ENCODE measurements around the gene ETFDH.
"Not testable (repeated sequence)": the region's sequence is repeated elsewhere in the genome, so short reads cannot be mapped to it uniquely, and the experiment has no call there.

ETFDH gene

GRCh38 chr4:158671915-158672806, at the start of gene ETFDH:
Gene ETFDH, plus strand, starts transcription at chr4:158672296. Its CDS starts 161 bp downstream, at chr4:158672457.
- peak; percentile 97 for DNase-seq (ENCODE audit: low read depth)

- DNase-seq (ENCODE audit: low read depth), result no peak
These were observed 47.1 kb upstream of the ETFDH start for GRCh38 chr4:158624889-158625478.

- no peak for DNase-seq (ENCODE audit: low read depth)
These were observed 46.6 kb upstream of the ETFDH start for GRCh38 chr4:158625544-158625943.

GRCh38 chr4:158630893-158631292, 41.2 kb upstream of the ETFDH start:
- no peak for DNase-seq (ENCODE audit: low read depth)

GRCh38 chr4:158636619-158637018, 35.5 kb upstream of the ETFDH start:
- DNase-seq (ENCODE audit: low read depth), result no peak

- no peak for DNase-seq (ENCODE audit: low read depth)
These were observed 27.7 kb upstream of the ETFDH start for GRCh38 chr4:158644356-158644755.

GRCh38 chr4:158644760-158645159, 27.3 kb upstream of the ETFDH start:
- no peak for DNase-seq (ENCODE audit: low read depth)

GRCh38 chr4:158649111-158649680, 22.9 kb upstream of the ETFDH start:
- no peak for DNase-seq (ENCODE audit: low read depth)

GRCh38 chr4:158652920-158653319, 19.2 kb upstream of the ETFDH start:
- DNase-seq (ENCODE audit: low read depth), result no peak

GRCh38 chr4:158656439-158656838, 15.7 kb upstream of the ETFDH start:
- DNase-seq (ENCODE audit: low read depth), result no peak

GRCh38 chr4:158657291-158657690, 14.8 kb upstream of the ETFDH start:
- DNase-seq (ENCODE audit: low read depth), result no peak

GRCh38 chr4:158663255-158663654, 8.8 kb upstream of the ETFDH start:
- not testable (repeated sequence) for DNase-seq (ENCODE audit: low read depth)

GRCh38 chr4:158663707-158664625, 8.1 kb upstream of the ETFDH start:
- not testable (repeated sequence) for DNase-seq (ENCODE audit: low read depth)

- DNase-seq (ENCODE audit: low read depth), result no peak
These were observed 7.3 kb upstream of the ETFDH start for GRCh38 chr4:158664806-158665205.

- no peak for DNase-seq (ENCODE audit: low read depth)
These were observed 5.2 kb upstream of the ETFDH start for GRCh38 chr4:158666892-158667291.

GRCh38 chr4:158667651-158668198, 4.4 kb upstream of the ETFDH start:
- DNase-seq (ENCODE audit: low read depth), result no peak

GRCh38 chr4:158669310-158669709, 2.8 kb upstream of the ETFDH start:
- no peak for DNase-seq (ENCODE audit: low read depth)

GRCh38 chr4:158670975-158671664, 976 bp upstream of the ETFDH start:
- DNase-seq (ENCODE audit: low read depth), result peak; percentile 50

GRCh38 chr4:158671665-158671914, 506 bp upstream of the ETFDH start, which contains the start of gene C4orf46:
Gene C4orf46, minus strand, starts transcription at chr4:158671887. Its CDS starts 86 bp downstream, at chr4:158671801.
- no peak for DNase-seq (ENCODE audit: low read depth)

- DNase-seq (ENCODE audit: low read depth), result no peak
These were observed 1.5 kb downstream of the ETFDH start for GRCh38 chr4:158673633-158674032.

- no peak for DNase-seq (ENCODE audit: low read depth)
These were observed 4.0 kb downstream of the ETFDH start for GRCh38 chr4:158676076-158676475.
